Keratinocyte (primary cell): ENCODE measurements around the gene HSD11B1L. TPM values are rescaled to one million over a fixed set of nuclear protein-coding genes. Genes with fewer than 3 reads are reported as not detected.

ENCODE experiments used
- DNase-seq: peaks from one replicate; pipeline ENCODE4 v3.0.0-alpha.2; 2011; ENCODE audit warnings: low read depth, missing footprints, low spot score
- FAIRE-seq: peaks from 2 replicates; lab custom pipeline; 2011; peaks lifted over from hg19 to GRCh38; lab: Jason Lieb, UNC
- H2AFZ ChIP-seq: 2 replicates; pipeline ENCODE4 v1.6.0; 2012; ENCODE audit warnings: low read length, control low read depth, inconsistent platforms; ENCODE audit not compliant: control insufficient read depth
- H3K27ac ChIP-seq: 2 replicates; pipeline ENCODE4 v1.5.1; 2011; ENCODE audit warnings: low read length; ENCODE audit not compliant: control insufficient read depth, insufficient read depth
- H3K27me3 ChIP-seq: 3 replicates; pipeline ENCODE4 v1.6.0; 2011; ENCODE audit warnings: low read length; ENCODE audit not compliant: control insufficient read depth, insufficient read depth; ENCODE audit errors: extremely low read depth
- H3K36me3 ChIP-seq, 2 experiments: 2 replicates in 1 of 2; 3 replicates in 1 of 2; pipeline ENCODE4 v1.5.1; 2011; ENCODE audit warnings: low read length in 2 of 2, mild to moderate bottlenecking in 1 of 2; ENCODE audit not compliant: control insufficient read depth in 2 of 2, insufficient read depth in 2 of 2; ENCODE audit errors: extremely low read depth in 1 of 2
- H3K4me1 ChIP-seq: 3 replicates; pipeline ENCODE4 v1.5.1; 2011; ENCODE audit warnings: low read length; ENCODE audit not compliant: control insufficient read depth, insufficient read depth; ENCODE audit errors: extremely low read depth
- H3K4me2 ChIP-seq: 3 replicates; pipeline ENCODE4 v1.6.0; 2011; ENCODE audit warnings: low read depth, low read length; ENCODE audit not compliant: control insufficient read depth, insufficient read depth; ENCODE audit errors: extremely low read depth
- H3K4me3 ChIP-seq, 3 experiments: fragments of 200-600 bp in 1 of 3; sonication (generic) in 1 of 3; 2 replicates in 2 of 3; 3 replicates in 1 of 3; pipeline ENCODE4 v1.5.1; 2011 to 2016; ENCODE audit warnings: low read length in 3 of 3, mild to moderate bottlenecking in 3 of 3, control low read depth in 2 of 3, inconsistent platforms in 1 of 3, low read depth in 1 of 3, mixed read lengths in 1 of 3, mixed run types in 1 of 3, moderate library complexity in 1 of 3; ENCODE audit not compliant: control insufficient read depth in 2 of 3, insufficient read depth in 2 of 3; ENCODE audit errors: extremely low read depth in 1 of 3
- H3K79me2 ChIP-seq: 2 replicates; pipeline ENCODE4 v1.6.0; 2012; ENCODE audit warnings: low read length; ENCODE audit not compliant: control insufficient read depth, insufficient read depth
- H3K9ac ChIP-seq: 3 replicates; pipeline ENCODE4 v1.6.0; 2011; ENCODE audit warnings: low read length; ENCODE audit not compliant: control insufficient read depth, insufficient read depth; ENCODE audit errors: extremely low read depth
- H3K9me1 ChIP-seq: 3 replicates; pipeline ENCODE4 v1.6.0; 2011; ENCODE audit warnings: low read length; ENCODE audit not compliant: control insufficient read depth, insufficient read depth; ENCODE audit errors: extremely low read depth
- H3K9me3 ChIP-seq: 2 replicates; pipeline ENCODE4 v1.5.1; 2012; ENCODE audit warnings: low read depth, low read length; ENCODE audit not compliant: control insufficient read depth
- H4K20me1 ChIP-seq: 3 replicates; pipeline ENCODE4 v1.6.0; 2011; ENCODE audit warnings: low read length; ENCODE audit not compliant: control insufficient read depth, insufficient read depth; ENCODE audit errors: extremely low read depth
- EZH2 ChIP-seq: IDR thresholded peaks from one replicate; pipeline ENCODE4 v1.6.1; 2012; ENCODE audit warnings: inconsistent platforms, mild to moderate bottlenecking, low read length, moderate library complexity
- dilution Hi-C: fragments of 300-500 bp; cut with MboI; formaldehyde crosslinking; loops from one replicate; pipeline ENCODE4 v1.7.0; 2020; ENCODE audit warnings: low sequenced_read_pairs; ENCODE audit not compliant: extremely low pct_ligation_motif_present
- polyA plus RNA-seq, 5 experiments: library from polyadenylated mRNA; depleted of rRNA in 3 of 5; stranded (reverse) in 3 of 5; stranded (forward) in 1 of 5; unstranded in 1 of 5; fragments of >200 nt; gene quantifications; 1 replicate in 1 of 5; 2 replicates in 3 of 5; 3 replicates in 1 of 5; pipeline versions ENCODE4 v1.2.1 to v1.2.3, GENCODE V29; 2011 to 2012; ENCODE audit warnings: missing spikeins in 2 of 5, low read depth in 1 of 5, low replicate concordance in 1 of 5
- TF ChIP-seq, protein P1 (sequence below), 3 experiments: IDR thresholded peaks in 1 of 3; conservative IDR thresholded peaks in 1 of 3; optimal IDR thresholded peaks in 1 of 3; 2 replicates in 2 of 3; 3 replicates in 1 of 3; pipeline versions ENCODE3 to v1.5.1; 2011; ENCODE audit warnings: low read length in 3 of 3, mild to moderate bottlenecking in 3 of 3, moderate library complexity in 2 of 3, control low read depth in 1 of 3, inconsistent platforms in 1 of 3; ENCODE audit not compliant: insufficient read depth in 2 of 3; ENCODE audit errors: extremely low read depth in 1 of 3

Gene HSD11B1L
- polyA plus RNA-seq, 1 donor (not counting 4 experiments of a cell fraction or from before 2014, with no cell fraction given), result 3.7 TPM

DNA sequence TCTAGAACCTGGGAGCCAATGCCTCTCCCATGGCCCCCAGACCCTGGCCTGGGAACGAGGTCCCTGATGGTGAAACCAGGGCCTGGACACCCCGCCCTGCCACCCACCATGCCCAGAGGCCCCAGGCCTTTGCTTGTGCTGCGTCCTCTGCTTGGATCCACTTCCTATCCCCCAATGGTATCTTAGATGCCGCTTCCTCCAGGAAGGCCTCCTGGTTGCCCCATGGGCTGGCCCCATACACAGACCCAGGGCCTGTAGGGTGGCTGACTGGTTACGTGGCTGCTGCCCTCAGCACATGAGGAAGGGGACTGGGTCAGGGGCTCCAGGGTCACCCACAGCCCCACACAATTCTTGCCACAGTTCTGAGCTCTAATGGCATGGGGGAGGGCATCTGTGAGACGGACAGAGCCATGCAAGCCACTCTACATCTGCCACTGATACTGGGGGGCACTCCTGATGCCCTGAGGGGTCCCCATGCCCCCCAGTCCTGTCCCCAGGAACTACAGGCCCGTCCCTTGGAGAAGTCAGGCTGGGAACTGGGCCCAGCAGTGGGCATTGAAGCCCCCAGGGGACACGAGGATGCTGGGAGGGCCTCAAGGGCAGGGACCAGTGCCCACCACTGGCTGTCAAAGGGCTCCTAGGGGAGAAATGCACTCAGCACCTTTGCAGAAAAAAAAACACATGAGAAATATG is 14.3 kb downstream of the HSD11B1L start:
- dilution Hi-C loops, result no loop called here
- DNase-seq (no peak), FAIRE-seq (no peak)
- no peak for TF ChIP-seq EZH2
- TF ChIP-seq, protein P1, sequence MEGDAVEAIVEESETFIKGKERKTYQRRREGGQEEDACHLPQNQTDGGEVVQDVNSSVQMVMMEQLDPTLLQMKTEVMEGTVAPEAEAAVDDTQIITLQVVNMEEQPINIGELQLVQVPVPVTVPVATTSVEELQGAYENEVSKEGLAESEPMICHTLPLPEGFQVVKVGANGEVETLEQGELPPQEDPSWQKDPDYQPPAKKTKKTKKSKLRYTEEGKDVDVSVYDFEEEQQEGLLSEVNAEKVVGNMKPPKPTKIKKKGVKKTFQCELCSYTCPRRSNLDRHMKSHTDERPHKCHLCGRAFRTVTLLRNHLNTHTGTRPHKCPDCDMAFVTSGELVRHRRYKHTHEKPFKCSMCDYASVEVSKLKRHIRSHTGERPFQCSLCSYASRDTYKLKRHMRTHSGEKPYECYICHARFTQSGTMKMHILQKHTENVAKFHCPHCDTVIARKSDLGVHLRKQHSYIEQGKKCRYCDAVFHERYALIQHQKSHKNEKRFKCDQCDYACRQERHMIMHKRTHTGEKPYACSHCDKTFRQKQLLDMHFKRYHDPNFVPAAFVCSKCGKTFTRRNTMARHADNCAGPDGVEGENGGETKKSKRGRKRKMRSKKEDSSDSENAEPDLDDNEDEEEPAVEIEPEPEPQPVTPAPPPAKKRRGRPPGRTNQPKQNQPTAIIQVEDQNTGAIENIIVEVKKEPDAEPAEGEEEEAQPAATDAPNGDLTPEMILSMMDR (optimal IDR thresholded peaks at IDR 0.05 in 1 of 3, IDR thresholded peaks at IDR 0.05 in 1 of 3, conservative IDR thresholded peaks at IDR 0.05 in 1 of 3; ENCODE audit: extremely low read depth in 1 of 3, insufficient read depth in 2 of 3, low read length in 3 of 3), result no peak
- Histone ChIP-seq H3K9me1 (no peaks in the 10 kb centered on the region), H2AFZ (no peak overlapping the region), H3K27me3 (no peaks in the 10 kb centered on the region), H3K4me3 (no peak overlapping the region), H3K4me1 (peaks cover 7% of the 10 kb centered on the region), H3K4me2 (no peak overlapping the region), H3K9me3 (no peaks in the 10 kb centered on the region), H3K27ac (no peak overlapping the region), H3K36me3 (peaks cover 14 to 64% of the 10 kb centered on the region in 2 experiments), H3K9ac (no peak overlapping the region), H4K20me1 (peaks cover 47% of the 10 kb centered on the region), H3K79me2 (peaks cover 52% of the 10 kb centered on the region)

- H3K79me2 ChIP-seq, result peaks cover 46% of the 10 kb centered on the region
- dilution Hi-C loops, result no loop called here
- no peaks in the 10 kb centered on the region for H3K9me1 ChIP-seq
- H2AFZ ChIP-seq, result no peak overlapping the region
- no peak overlapping the region for H3K4me2 ChIP-seq
- no peaks in the 10 kb centered on the region for H3K9me3 ChIP-seq
- no peak for TF ChIP-seq EZH2
- TF ChIP-seq, protein P1 (optimal IDR thresholded peaks at IDR 0.05 in 1 of 3, IDR thresholded peaks at IDR 0.05 in 1 of 3, conservative IDR thresholded peaks at IDR 0.05 in 1 of 3; ENCODE audit: extremely low read depth in 1 of 3, insufficient read depth in 2 of 3, low read length in 3 of 3), result no peak
- H3K4me3 ChIP-seq, result no peak overlapping the region
- peaks cover 47% of the 10 kb centered on the region for H4K20me1 ChIP-seq
- DNase-seq (no peak), FAIRE-seq (no peak)
- peaks cover 16 to 64% of the 10 kb centered on the region in 2 experiments for H3K36me3 ChIP-seq
- no peak overlapping the region for H3K27ac ChIP-seq
- no peak overlapping the region for H3K9ac ChIP-seq
- H3K27me3 ChIP-seq, result no peaks in the 10 kb centered on the region
- peaks cover 7% of the 10 kb centered on the region for H3K4me1 ChIP-seq
Measured at GRCh38 chr19:5695649-5696195, 14.9 kb downstream of the HSD11B1L start.
